Naive thymus-derived CD4-positive, alpha-beta T cell (primary cell): ENCODE data around the gene RAD51B. TPM values are rescaled to one million over a fixed set of nuclear protein-coding genes. Genes with fewer than 3 reads are reported as not detected.

Experiments
- ATAC-seq: fragments of 150-1000 bp; cut with Tn5 transposase; 2 replicates; pipeline ENCODE4 v1.10.0; 2021; ENCODE audit warnings: mild to moderate bottlenecking, moderate library complexity
- CTCF ChIA-PET: fragments of 350-600 bp; sonication (Branson Sonifier 250); formaldehyde crosslinking; loops from one replicate; lab custom pipeline; 2021; ENCODE audit warnings: antibody characterized with exemption; lab: Charles Lee
- POLR2A ChIA-PET: fragments of 350-600 bp; sonication (Branson Sonifier 250); formaldehyde crosslinking; loops from one replicate; lab custom pipeline; 2021; ENCODE audit warnings: antibody characterized with exemption, inconsistent platforms; lab: Charles Lee
- DNase-seq, 9 donors: peaks; one replicate each; pipeline versions ENCODE4 v3.0.0 to v3.0.0-alpha.2; 2020 to 2022; ENCODE audit warnings: mixed read lengths in 1 of 9
- H3K27ac ChIP-seq: one replicate; pipeline ENCODE4 v1.7.0; 2013; ENCODE audit warnings: mild to moderate bottlenecking, low read depth, low read length, moderate library complexity
- H3K27me3 ChIP-seq, 2 donors: one replicate each; pipeline ENCODE4 v1.7.0; 2013; ENCODE audit warnings: low read length in 2 of 2, mild to moderate bottlenecking in 2 of 2, moderate library complexity in 2 of 2; ENCODE audit not compliant: control insufficient read depth in 2 of 2, insufficient read depth in 2 of 2
- H3K36me3 ChIP-seq, 3 experiments: 1 replicate in 2 of 3; 2 replicates in 1 of 3; pipeline ENCODE4 v1.7.0; 2013; ENCODE audit warnings: low read length in 3 of 3, mild to moderate bottlenecking in 3 of 3, moderate library complexity in 1 of 3; ENCODE audit not compliant: insufficient read depth in 3 of 3, control insufficient read depth in 2 of 3
- H3K4me1 ChIP-seq, 2 donors: one replicate each; pipeline ENCODE4 v1.7.0; 2013; ENCODE audit warnings: low read length in 2 of 2, mild to moderate bottlenecking in 2 of 2, moderate library complexity in 1 of 2; ENCODE audit not compliant: control insufficient read depth in 2 of 2, insufficient read depth in 2 of 2
- H3K4me3 ChIP-seq: 2 replicates; pipeline ENCODE4 v1.7.0; 2013; ENCODE audit warnings: mild to moderate bottlenecking, low read length
- H3K9me3 ChIP-seq, 3 experiments: 1 replicate in 2 of 3; 2 replicates in 1 of 3; pipeline ENCODE4 v1.7.0; 2013; ENCODE audit warnings: low read length in 3 of 3; ENCODE audit not compliant: control insufficient read depth in 2 of 3
- H3K27ac Mint-ChIP-seq, 9 donors: one replicate each; pipeline ENCODE4 v1.8.0; 2020 to 2022; ENCODE audit warnings: mixed read lengths in 9 of 9, mild to moderate bottlenecking in 8 of 9, moderate library complexity in 5 of 9, inconsistent platforms in 2 of 9
- H3K27me3 Mint-ChIP-seq, 5 donors: one replicate each; pipeline ENCODE4 v1.8.0; 2021 to 2022; ENCODE audit warnings: mixed read lengths in 5 of 5, mild to moderate bottlenecking in 1 of 5
- H3K36me3 Mint-ChIP-seq, 5 donors: one replicate each; pipeline ENCODE4 v1.8.0; 2020 to 2022; ENCODE audit warnings: mixed read lengths in 5 of 5, mild to moderate bottlenecking in 3 of 5, inconsistent platforms in 1 of 5
- H3K4me1 Mint-ChIP-seq, 7 donors: one replicate each; pipeline ENCODE4 v1.8.0; 2020 to 2022; ENCODE audit warnings: mixed read lengths in 7 of 7, mild to moderate bottlenecking in 3 of 7, inconsistent platforms in 1 of 7
- H3K4me3 Mint-ChIP-seq, 10 donors: one replicate each; pipeline ENCODE4 v1.8.0; 2020 to 2022; ENCODE audit warnings: mild to moderate bottlenecking in 10 of 10, mixed read lengths in 10 of 10, moderate library complexity in 6 of 10, inconsistent platforms in 2 of 10
- H3K9me3 Mint-ChIP-seq, 11 donors: one replicate each; pipeline ENCODE4 v1.8.0; 2020 to 2022; ENCODE audit warnings: mixed read lengths in 11 of 11, mild to moderate bottlenecking in 4 of 11, inconsistent platforms in 1 of 11, moderate library complexity in 1 of 11
- intact Hi-C, 2 donors: fragments of 100-400 bp; cut with micrococcal nuclease; formaldehyde crosslinking; loops; one replicate each; pipeline ENCODE4 v1.15.1; 2023
- polyA plus RNA-seq, 2 donors: library from polyadenylated mRNA; unstranded; fragments of 300-500 nt; fragmentation: Illumina TruSeq; gene quantifications; one replicate each; pipeline ENCODE4 v1.2.3, GENCODE V29; 2021
- total RNA-seq, 6 experiments: library from RNA in 5 of 6; stranded (reverse) in 5 of 6; gene quantifications; 1 replicate in 5 of 6; 2 replicates in 1 of 6; pipeline ENCODE4 v1.2.3 and lab custom pipeline; 2021 to 2026

The RAD51B gene
- total and polyA plus RNA-seq, 7 experiments from 2014 or later: 15.0 to 42.2 (median 28.8) TPM

GRCh38 chr14:68229423-68230100 lies 410.0 kb downstream of the RAD51B start:
- intact Hi-C loops: no loop called here
- no peaks in the 10 kb centered on the region for H3K27me3 Mint-ChIP-seq
- H3K4me3 Mint-ChIP-seq: no peak overlapping the region

GRCh38 chr14:68230202-68230949 lies 410.8 kb downstream of the RAD51B start:
- Mint-ChIP-seq H3K27ac (no peak overlapping the region), H3K27me3 (no peaks in the 10 kb centered on the region), H3K36me3 (peaks cover 0 to 3% (median 0%) of the 10 kb centered on the region in 5 donors), H3K4me3 (no peak overlapping the region), H3K9me3 (peaks cover 0 to 4% (median 0%) of the 10 kb centered on the region in 11 donors), H3K4me1 (peaks cover 0 to 2% (median 0%) of the 10 kb centered on the region in 7 donors)
- Histone ChIP-seq H3K9me3 (no peaks in the 10 kb centered on the region), H3K4me3 (no peak overlapping the region), H3K36me3 (no peaks in the 10 kb centered on the region), H3K27me3 (no peaks in the 10 kb centered on the region), H3K27ac (no peak overlapping the region), H3K4me1 (no peaks in the 10 kb centered on the region)
- intact Hi-C loops: no loop called here
- ChIA-PET POLR2A (no interaction called here), CTCF (no interaction called here)
- DNase-seq: no peak
- no peak for ATAC-seq

More at GRCh38 chr14:68229423-68230100, 410.0 kb downstream of the RAD51B start:
- no peaks in the 10 kb centered on the region for H3K27me3 ChIP-seq
- no peak overlapping the region for H3K4me3 ChIP-seq
- H3K9me3 Mint-ChIP-seq: peaks cover 0 to 4% (median 0%) of the 10 kb centered on the region in 11 donors
- no peak overlapping the region for H3K27ac Mint-ChIP-seq
- ATAC-seq (no peak), DNase-seq (no peak)
- no peaks in the 10 kb centered on the region for H3K36me3 ChIP-seq
- no peaks in the 10 kb centered on the region for H3K4me1 ChIP-seq
- H3K4me1 Mint-ChIP-seq: peaks cover 0 to 4% (median 0%) of the 10 kb centered on the region in 7 donors
- H3K9me3 ChIP-seq: no peaks in the 10 kb centered on the region
- peaks cover 0 to 3% (median 0%) of the 10 kb centered on the region in 5 donors for H3K36me3 Mint-ChIP-seq
- no peak overlapping the region for H3K27ac ChIP-seq
- POLR2A ChIA-PET: no interaction called here
- CTCF ChIA-PET: no interaction called here

- H3K36me3 ChIP-seq: no peaks in the 10 kb centered on the region
Observed at GRCh38 chr14:68230950-68231717, 411.6 kb downstream of the RAD51B start.

DNA sequence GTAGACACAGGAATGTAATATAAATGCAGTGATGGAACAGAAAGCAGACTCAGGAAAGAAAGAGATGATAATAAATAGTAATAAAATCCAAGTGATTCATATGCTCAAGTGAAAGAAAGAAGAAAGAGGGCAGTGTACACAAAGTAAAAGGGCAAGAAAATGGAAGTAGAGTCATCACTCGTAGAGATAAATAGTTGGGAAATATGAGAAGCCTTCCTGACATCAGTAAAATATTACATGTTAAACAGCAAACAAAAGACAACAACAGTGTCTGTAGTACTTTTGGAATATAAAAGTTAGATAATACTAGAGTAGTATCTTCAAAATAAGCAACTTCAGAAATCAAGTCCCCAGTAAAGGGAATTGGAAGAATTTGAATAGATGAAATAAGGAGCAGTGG lies 412.3 kb downstream of the RAD51B start:
- intact Hi-C loops: no loop called here
- no peaks in the 10 kb centered on the region for H3K27me3 Mint-ChIP-seq
- no peak for DNase-seq
- POLR2A ChIA-PET: no interaction called here
- Histone ChIP-seq H3K4me1 (no peaks in the 10 kb centered on the region), H3K27me3 (no peaks in the 10 kb centered on the region), H3K36me3 (no peaks in the 10 kb centered on the region), H3K4me3 (no peak overlapping the region), H3K9me3 (no peaks in the 10 kb centered on the region), H3K27ac (no peak overlapping the region)
- H3K9me3 Mint-ChIP-seq: no peaks in the 10 kb centered on the region
- CTCF ChIA-PET: no interaction called here
- H3K27ac Mint-ChIP-seq: no peak overlapping the region
- H3K4me3 Mint-ChIP-seq: no peak overlapping the region
- no peak for ATAC-seq
- H3K36me3 Mint-ChIP-seq: peaks cover 0 to 4% (median 0%) of the 10 kb centered on the region in 5 donors
- peaks cover 0 to 2% (median 0%) of the 10 kb centered on the region in 7 donors for H3K4me1 Mint-ChIP-seq

More at GRCh38 chr14:68230950-68231717, 411.6 kb downstream of the RAD51B start:
- H3K4me1 Mint-ChIP-seq: peaks cover 0 to 2% (median 0%) of the 10 kb centered on the region in 7 donors
- ChIA-PET POLR2A (no interaction called here), CTCF (no interaction called here)
- Histone ChIP-seq H3K27ac (no peak overlapping the region), H3K4me1 (no peaks in the 10 kb centered on the region), H3K27me3 (no peaks in the 10 kb centered on the region), H3K9me3 (no peaks in the 10 kb centered on the region), H3K4me3 (no peak overlapping the region)
- no peak for ATAC-seq
- H3K27ac Mint-ChIP-seq: no peak overlapping the region
- intact Hi-C loops: no loop called here
- H3K9me3 Mint-ChIP-seq: peaks cover 0 to 4% (median 0%) of the 10 kb centered on the region in 11 donors
- H3K4me3 Mint-ChIP-seq: no peak overlapping the region
- peaks cover 0 to 4% (median 0%) of the 10 kb centered on the region in 5 donors for H3K36me3 Mint-ChIP-seq
- H3K27me3 Mint-ChIP-seq: no peaks in the 10 kb centered on the region
- no peak for DNase-seq

GRCh38 chr14:68232300-68233055 lies 412.9 kb downstream of the RAD51B start:
- H3K27me3 Mint-ChIP-seq: no peaks in the 10 kb centered on the region
- no peaks in the 10 kb centered on the region for H3K9me3 Mint-ChIP-seq
- ChIA-PET CTCF (no interaction called here), POLR2A (no interaction called here)
- peak; percentile 37 for ATAC-seq
- peak in 1 of 9 donors; percentile 39 for DNase-seq
- Histone ChIP-seq H3K4me3 (no peak overlapping the region), H3K36me3 (no peaks in the 10 kb centered on the region), H3K27ac (no peak overlapping the region), H3K4me1 (no peaks in the 10 kb centered on the region), H3K27me3 (no peaks in the 10 kb centered on the region), H3K9me3 (no peaks in the 10 kb centered on the region)
- peaks cover 0 to 4% (median 0%) of the 10 kb centered on the region in 5 donors for H3K36me3 Mint-ChIP-seq
- H3K27ac Mint-ChIP-seq: no peak overlapping the region
- intact Hi-C loops: no loop called here
- no peak overlapping the region for H3K4me3 Mint-ChIP-seq
- H3K4me1 Mint-ChIP-seq: peaks cover 0 to 2% (median 0%) of the 10 kb centered on the region in 7 donors
